Measurements from ENCODE around the gene CERS3.

DNA sequence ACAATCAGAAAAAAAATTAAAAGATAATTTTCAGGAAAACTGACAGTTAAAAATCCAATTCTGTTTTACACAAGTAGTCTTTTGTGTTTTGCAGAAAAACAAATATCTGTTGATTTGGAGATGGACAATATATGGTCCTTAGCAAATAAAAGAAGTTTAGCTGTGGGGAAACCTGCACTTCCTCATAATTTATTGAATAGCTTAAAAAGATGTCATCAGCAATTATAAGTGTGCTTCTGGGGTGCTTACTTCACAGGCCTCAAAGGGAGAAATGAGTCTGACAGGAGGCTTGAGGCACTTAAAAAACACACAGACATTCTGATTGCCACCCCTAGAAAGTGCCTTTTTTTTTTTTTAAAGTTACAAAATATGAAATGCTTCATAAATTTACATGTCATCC lies 31.6 kb upstream of the CERS3 start:
- TF ChIP-seq, protein P1, sequence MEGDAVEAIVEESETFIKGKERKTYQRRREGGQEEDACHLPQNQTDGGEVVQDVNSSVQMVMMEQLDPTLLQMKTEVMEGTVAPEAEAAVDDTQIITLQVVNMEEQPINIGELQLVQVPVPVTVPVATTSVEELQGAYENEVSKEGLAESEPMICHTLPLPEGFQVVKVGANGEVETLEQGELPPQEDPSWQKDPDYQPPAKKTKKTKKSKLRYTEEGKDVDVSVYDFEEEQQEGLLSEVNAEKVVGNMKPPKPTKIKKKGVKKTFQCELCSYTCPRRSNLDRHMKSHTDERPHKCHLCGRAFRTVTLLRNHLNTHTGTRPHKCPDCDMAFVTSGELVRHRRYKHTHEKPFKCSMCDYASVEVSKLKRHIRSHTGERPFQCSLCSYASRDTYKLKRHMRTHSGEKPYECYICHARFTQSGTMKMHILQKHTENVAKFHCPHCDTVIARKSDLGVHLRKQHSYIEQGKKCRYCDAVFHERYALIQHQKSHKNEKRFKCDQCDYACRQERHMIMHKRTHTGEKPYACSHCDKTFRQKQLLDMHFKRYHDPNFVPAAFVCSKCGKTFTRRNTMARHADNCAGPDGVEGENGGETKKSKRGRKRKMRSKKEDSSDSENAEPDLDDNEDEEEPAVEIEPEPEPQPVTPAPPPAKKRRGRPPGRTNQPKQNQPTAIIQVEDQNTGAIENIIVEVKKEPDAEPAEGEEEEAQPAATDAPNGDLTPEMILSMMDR (conservative IDR thresholded peaks at IDR 0.05 in 1 of 2, IDR thresholded peaks at IDR 0.05 in 1 of 2; ENCODE audit: extremely low read depth in 1 of 2, insufficient read depth in 1 of 2, low read depth in 1 of 2, low read length in 2 of 2), result no peak
- no peak for TF ChIP-seq EZH2 (IDR thresholded peaks at IDR 0.05; ENCODE audit: borderline replicate concordance, low read length)
